ENCODE data around the gene MSRB2.

- no peak for TF ChIP-seq CTCF (IDR thresholded peaks at IDR 0.05; ENCODE audit: low read length)
- TF ChIP-seq EZH2phosphoT487 (IDR thresholded peaks at IDR 0.05; ENCODE audit: low read length): no peak
Observed at GRCh38 chr10:23053036-23053435, 42.3 kb upstream of the MSRB2 start.

Measured in MM.1S (cell line).